Neural cell (in vitro differentiated cells): ENCODE measurements around the gene LRGUK. TPM values are rescaled to one million over a fixed set of nuclear protein-coding genes. Genes with fewer than 3 reads are reported as not detected.

ENCODE experiments used
- H2AFZ ChIP-seq: fragments of 200-600, 300-800 bp; sonication (generic), shearing (Covaris generic); 2 replicates; pipeline ENCODE4 v1.6.0; 2014; ENCODE audit warnings: low read depth, mild to moderate bottlenecking, antibody characterized with exemption, low read length, moderate library complexity
- H3F3A ChIP-seq: fragments of 200-600 bp; shearing (Covaris generic); 2 replicates; pipeline ENCODE4 v1.6.1; 2016; ENCODE audit warnings: mild to moderate bottlenecking, moderate library complexity, mixed read lengths, antibody characterized with exemption, low read length; ENCODE audit not compliant: insufficient read depth, poor library complexity, severe bottlenecking
- H3K27ac ChIP-seq: fragments of 200-600, 300-800 bp; sonication (generic), shearing (Covaris generic); 2 replicates; pipeline ENCODE4 v1.5.1; 2014; ENCODE audit warnings: mild to moderate bottlenecking, low read length, moderate library complexity
- H3K27me3 ChIP-seq: fragments of 300-800, 200-600 bp; sonication (generic), shearing (Covaris generic); 2 replicates; pipeline ENCODE4 v1.6.0; 2014; ENCODE audit warnings: mild to moderate bottlenecking, low read depth, low read length, moderate library complexity; ENCODE audit not compliant: insufficient read depth
- H3K36me3 ChIP-seq: fragments of 300-800, 200-600 bp; sonication (generic), shearing (Covaris generic); 2 replicates; pipeline ENCODE4 v1.5.1; 2014; ENCODE audit warnings: mild to moderate bottlenecking, antibody characterized with exemption, low read length, moderate library complexity; ENCODE audit not compliant: insufficient read depth
- H3K4me2 ChIP-seq: fragments of 300-800, 200-600 bp; sonication (generic), shearing (Covaris generic); 2 replicates; pipeline ENCODE4 v1.6.0; 2014; ENCODE audit warnings: mild to moderate bottlenecking, low read length
- H3K4me3 ChIP-seq: fragments of 300-800, 200-600 bp; sonication (generic), shearing (Covaris generic); 2 replicates; pipeline ENCODE4 v1.5.1; 2014; ENCODE audit warnings: mild to moderate bottlenecking, low read length, moderate library complexity
- H3K79me2 ChIP-seq: fragments of 200-600 bp; shearing (Covaris generic); replicated peaks from 2 replicates; pipeline ENCODE4 v1.6.0; 2014; ENCODE audit warnings: mild to moderate bottlenecking, low read length, moderate library complexity; ENCODE audit not compliant: insufficient read depth
- H3K9ac ChIP-seq: fragments of 300-800, 200-600 bp; sonication (generic), shearing (Covaris generic); 2 replicates; pipeline ENCODE4 v1.6.1; 2016; ENCODE audit warnings: mild to moderate bottlenecking, low read length, mixed read lengths
- H3K9me2 ChIP-seq: fragments of 200-600 bp; shearing (Covaris generic); 2 replicates; pipeline ENCODE4 v1.6.1; 2016; ENCODE audit warnings: mild to moderate bottlenecking, low read length, mixed read lengths; ENCODE audit not compliant: insufficient read depth
- H3K9me3 ChIP-seq: fragments of 200-600, 300-800 bp; sonication (generic), shearing (Covaris generic); 2 replicates; pipeline ENCODE4 v1.6.1; 2016; ENCODE audit warnings: mild to moderate bottlenecking, mixed run types, low read length, moderate library complexity, mixed read lengths
- H4K20me1 ChIP-seq: fragments of 200-600 bp; shearing (Covaris generic); 2 replicates; pipeline ENCODE4 v1.6.1; 2016; ENCODE audit warnings: mild to moderate bottlenecking, mixed run types; ENCODE audit not compliant: insufficient read depth
- EP300 ChIP-seq: fragments of 450-650 bp; conservative IDR thresholded peaks from 2 replicates; pipeline ENCODE4 v1.6.1; 2014; ENCODE audit warnings: antibody characterized with exemption, mild to moderate bottlenecking, moderate library complexity; ENCODE audit not compliant: poor library complexity, severe bottlenecking
- EZH2 ChIP-seq: fragments of 200-600, 300-800 bp; shearing (Covaris generic), sonication (generic); IDR thresholded peaks from 2 replicates; pipeline ENCODE4 v1.6.1; 2014; ENCODE audit warnings: antibody characterized with exemption, low read length, borderline replicate concordance, mild to moderate bottlenecking; ENCODE audit not compliant: insufficient read depth, poor library complexity, severe bottlenecking
- MXI1 ChIP-seq: fragments of 450-650 bp; conservative IDR thresholded peaks from 2 replicates; pipeline ENCODE4 v1.6.1; 2014; ENCODE audit warnings: antibody characterized with exemption, mild to moderate bottlenecking; ENCODE audit not compliant: poor library complexity, severe bottlenecking
- POLR2AphosphoS5 ChIP-seq: IDR thresholded peaks from 2 replicates; pipeline ENCODE4 v1.6.1; 2012
- RAD21 ChIP-seq: fragments of 450-650 bp; conservative IDR thresholded peaks from 2 replicates; pipeline ENCODE4 v1.6.1; 2014; ENCODE audit warnings: antibody characterized with exemption, mild to moderate bottlenecking, moderate library complexity
- SMC3 ChIP-seq: fragments of 450-650 bp; conservative IDR thresholded peaks from 2 replicates; pipeline ENCODE4 v1.6.1; 2014; ENCODE audit warnings: antibody characterized with exemption, mild to moderate bottlenecking, moderate library complexity; ENCODE audit not compliant: poor library complexity
- TAF1 ChIP-seq: IDR thresholded peaks from 2 replicates; pipeline ENCODE4 v1.6.1; 2012; ENCODE audit warnings: low read depth
- polyA plus RNA-seq: library from polyadenylated mRNA; depleted of rRNA; stranded (reverse); fragments of >200 nt; gene quantifications from 2 replicates; pipeline ENCODE4 v1.2.3, GENCODE V29; 2014
- TF ChIP-seq, protein P1 (sequence below): IDR thresholded peaks from 2 replicates; pipeline ENCODE4 v1.6.1; 2012; ENCODE audit warnings: borderline replicate concordance
- TF ChIP-seq, protein P2 (sequence below): fragments of 450-650 bp; IDR thresholded peaks from 2 replicates; pipeline ENCODE4 v1.5.1; 2014; ENCODE audit warnings: antibody characterized with exemption, mild to moderate bottlenecking, moderate library complexity; ENCODE audit not compliant: poor library complexity, severe bottlenecking

The LRGUK gene
- polyA plus RNA-seq, 1 donor from 2014 or later: 4.9 TPM

DNA sequence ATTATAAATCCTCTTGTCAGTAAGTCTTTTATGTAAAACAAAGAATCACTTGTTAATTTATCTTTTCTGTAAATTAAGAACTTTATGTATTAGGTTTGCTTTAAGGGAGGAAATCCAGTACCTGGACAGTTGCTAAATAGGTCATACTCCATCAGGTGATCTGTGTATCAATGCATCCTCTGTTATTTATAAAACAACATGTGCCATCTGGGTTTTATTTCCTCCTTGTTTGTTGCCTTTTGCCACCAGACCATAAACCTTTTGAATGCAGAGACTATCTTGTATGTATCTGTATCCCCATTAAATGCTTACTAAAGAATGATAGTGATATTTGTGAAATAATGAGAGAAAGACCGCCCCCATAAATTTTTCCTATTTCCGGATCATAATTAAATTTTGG lies 119.6 kb downstream of the LRGUK start:
- H4K20me1 ChIP-seq: no peaks in the 10 kb centered on the region
- H3K79me2 ChIP-seq: no peaks in the 10 kb centered on the region
- no peak overlapping the region for H3K4me3 ChIP-seq
- H2AFZ ChIP-seq: no peak overlapping the region
- H3K4me2 ChIP-seq: no peak overlapping the region
- no peaks in the 10 kb centered on the region for H3K36me3 ChIP-seq
- H3K27ac ChIP-seq: no peak overlapping the region
- TF ChIP-seq RAD21 (no peak), MXI1 (no peak), EP300 (no peak), POLR2AphosphoS5 (no peak), EZH2 (no peak), SMC3 (no peak), TAF1 (no peak)
- TF ChIP-seq, protein P1, sequence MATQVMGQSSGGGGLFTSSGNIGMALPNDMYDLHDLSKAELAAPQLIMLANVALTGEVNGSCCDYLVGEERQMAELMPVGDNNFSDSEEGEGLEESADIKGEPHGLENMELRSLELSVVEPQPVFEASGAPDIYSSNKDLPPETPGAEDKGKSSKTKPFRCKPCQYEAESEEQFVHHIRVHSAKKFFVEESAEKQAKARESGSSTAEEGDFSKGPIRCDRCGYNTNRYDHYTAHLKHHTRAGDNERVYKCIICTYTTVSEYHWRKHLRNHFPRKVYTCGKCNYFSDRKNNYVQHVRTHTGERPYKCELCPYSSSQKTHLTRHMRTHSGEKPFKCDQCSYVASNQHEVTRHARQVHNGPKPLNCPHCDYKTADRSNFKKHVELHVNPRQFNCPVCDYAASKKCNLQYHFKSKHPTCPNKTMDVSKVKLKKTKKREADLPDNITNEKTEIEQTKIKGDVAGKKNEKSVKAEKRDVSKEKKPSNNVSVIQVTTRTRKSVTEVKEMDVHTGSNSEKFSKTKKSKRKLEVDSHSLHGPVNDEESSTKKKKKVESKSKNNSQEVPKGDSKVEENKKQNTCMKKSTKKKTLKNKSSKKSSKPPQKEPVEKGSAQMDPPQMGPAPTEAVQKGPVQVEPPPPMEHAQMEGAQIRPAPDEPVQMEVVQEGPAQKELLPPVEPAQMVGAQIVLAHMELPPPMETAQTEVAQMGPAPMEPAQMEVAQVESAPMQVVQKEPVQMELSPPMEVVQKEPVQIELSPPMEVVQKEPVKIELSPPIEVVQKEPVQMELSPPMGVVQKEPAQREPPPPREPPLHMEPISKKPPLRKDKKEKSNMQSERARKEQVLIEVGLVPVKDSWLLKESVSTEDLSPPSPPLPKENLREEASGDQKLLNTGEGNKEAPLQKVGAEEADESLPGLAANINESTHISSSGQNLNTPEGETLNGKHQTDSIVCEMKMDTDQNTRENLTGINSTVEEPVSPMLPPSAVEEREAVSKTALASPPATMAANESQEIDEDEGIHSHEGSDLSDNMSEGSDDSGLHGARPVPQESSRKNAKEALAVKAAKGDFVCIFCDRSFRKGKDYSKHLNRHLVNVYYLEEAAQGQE: no peak
- TF ChIP-seq, protein P2, sequence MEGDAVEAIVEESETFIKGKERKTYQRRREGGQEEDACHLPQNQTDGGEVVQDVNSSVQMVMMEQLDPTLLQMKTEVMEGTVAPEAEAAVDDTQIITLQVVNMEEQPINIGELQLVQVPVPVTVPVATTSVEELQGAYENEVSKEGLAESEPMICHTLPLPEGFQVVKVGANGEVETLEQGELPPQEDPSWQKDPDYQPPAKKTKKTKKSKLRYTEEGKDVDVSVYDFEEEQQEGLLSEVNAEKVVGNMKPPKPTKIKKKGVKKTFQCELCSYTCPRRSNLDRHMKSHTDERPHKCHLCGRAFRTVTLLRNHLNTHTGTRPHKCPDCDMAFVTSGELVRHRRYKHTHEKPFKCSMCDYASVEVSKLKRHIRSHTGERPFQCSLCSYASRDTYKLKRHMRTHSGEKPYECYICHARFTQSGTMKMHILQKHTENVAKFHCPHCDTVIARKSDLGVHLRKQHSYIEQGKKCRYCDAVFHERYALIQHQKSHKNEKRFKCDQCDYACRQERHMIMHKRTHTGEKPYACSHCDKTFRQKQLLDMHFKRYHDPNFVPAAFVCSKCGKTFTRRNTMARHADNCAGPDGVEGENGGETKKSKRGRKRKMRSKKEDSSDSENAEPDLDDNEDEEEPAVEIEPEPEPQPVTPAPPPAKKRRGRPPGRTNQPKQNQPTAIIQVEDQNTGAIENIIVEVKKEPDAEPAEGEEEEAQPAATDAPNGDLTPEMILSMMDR: no peak
- H3K9me3 ChIP-seq: no peaks in the 10 kb centered on the region
- H3F3A ChIP-seq: no peaks in the 10 kb centered on the region
- no peak overlapping the region for H3K9ac ChIP-seq
- no peaks in the 10 kb centered on the region for H3K9me2 ChIP-seq
- no peaks in the 10 kb centered on the region for H3K27me3 ChIP-seq

DNA sequence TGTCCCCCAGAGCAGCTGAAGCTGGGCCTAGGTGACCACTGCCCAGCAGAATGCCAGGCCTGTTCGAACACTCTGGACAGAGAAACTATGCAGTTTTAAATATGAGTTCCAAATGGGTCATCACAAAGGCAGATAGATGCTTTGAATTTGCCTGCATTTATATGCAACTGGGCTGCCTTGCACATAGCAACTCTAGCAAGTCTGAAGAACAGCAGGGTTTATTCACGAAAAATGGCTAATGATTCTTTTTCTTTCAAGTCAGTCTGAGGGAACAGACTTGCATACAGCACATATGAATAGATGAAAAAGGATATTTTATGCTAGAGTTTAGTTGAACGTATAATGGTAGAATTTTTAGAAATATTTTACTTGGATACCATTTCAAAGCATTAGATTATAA lies 121.1 kb downstream of the LRGUK start:
- Histone ChIP-seq H3K27me3 (no peaks in the 10 kb centered on the region), H3K9me2 (no peaks in the 10 kb centered on the region), H3K4me2 (no peak overlapping the region), H3K27ac (no peak overlapping the region), H3K9ac (no peak overlapping the region), H4K20me1 (no peaks in the 10 kb centered on the region), H3F3A (no peaks in the 10 kb centered on the region), H2AFZ (no peak overlapping the region), H3K36me3 (no peaks in the 10 kb centered on the region), H3K79me2 (no peaks in the 10 kb centered on the region), H3K4me3 (no peak overlapping the region), H3K9me3 (no peaks in the 10 kb centered on the region)
- TF ChIP-seq EZH2 (no peak), RAD21 (no peak), MXI1 (no peak), TAF1 (no peak)

DNA sequence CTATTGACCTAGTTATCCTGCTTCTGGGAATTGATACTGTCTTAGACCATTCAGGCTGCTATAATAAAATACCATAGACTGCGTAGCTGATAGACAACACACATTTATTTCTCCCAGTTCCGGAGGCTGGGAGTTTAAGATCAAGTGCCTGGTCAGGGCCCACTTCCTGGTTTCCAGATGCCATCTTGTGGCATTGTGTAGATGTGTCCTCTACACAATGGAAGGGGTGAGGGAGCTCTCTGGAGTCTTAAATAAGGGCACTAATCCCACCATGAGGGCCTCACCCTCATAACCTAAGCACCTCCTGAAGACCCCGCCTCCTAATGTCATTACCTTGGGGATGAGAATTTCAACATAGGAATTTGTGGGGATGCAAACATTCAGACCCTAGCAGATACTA lies 127.2 kb downstream of the LRGUK start:
- H3K4me2 ChIP-seq: no peak overlapping the region
- no peak overlapping the region for H3K4me3 ChIP-seq
- no peak overlapping the region for H3K9ac ChIP-seq
- no peak overlapping the region for H2AFZ ChIP-seq
- no peaks in the 10 kb centered on the region for H3K27me3 ChIP-seq
- H3K36me3 ChIP-seq: no peaks in the 10 kb centered on the region
- no peaks in the 10 kb centered on the region for H3K9me2 ChIP-seq
- H3F3A ChIP-seq: no peaks in the 10 kb centered on the region
- no peak overlapping the region for H3K27ac ChIP-seq
- no peaks in the 10 kb centered on the region for H4K20me1 ChIP-seq
- no peaks in the 10 kb centered on the region for H3K79me2 ChIP-seq
- H3K9me3 ChIP-seq: no peaks in the 10 kb centered on the region
- TF ChIP-seq POLR2AphosphoS5 (no peak), EP300 (no peak), TAF1 (no peak), MXI1 (no peak), EZH2 (no peak), RAD21 (no peak), SMC3 (no peak)
- TF ChIP-seq, protein P2: no peak
- TF ChIP-seq, protein P1: no peak
